Transverse colon (tissue), 4 donors: ENCODE results near the gene NFKB1.

ENCODE experiments used
- CTCF ChIP-seq, 5 experiments: fragments of 200-600 bp in 3 of 5; fragments of 450-650 bp in 2 of 5; sonication (generic) in 3 of 5; IDR thresholded peaks; 1 replicate in 2 of 5; 2 replicates in 3 of 5; pipeline ENCODE4 v1.5.1; 2016 to 2017; ENCODE audit warnings: antibody characterized with exemption in 5 of 5, inconsistent platforms in 3 of 5, mild to moderate bottlenecking in 2 of 5, moderate library complexity in 1 of 5
- POLR2AphosphoS5 ChIP-seq, 3 donors: sonication (generic); formaldehyde crosslinking; IDR thresholded peaks; one replicate each; pipeline ENCODE4 v1.6.1; 2016; ENCODE audit warnings: antibody characterized with exemption in 3 of 3

DNA sequence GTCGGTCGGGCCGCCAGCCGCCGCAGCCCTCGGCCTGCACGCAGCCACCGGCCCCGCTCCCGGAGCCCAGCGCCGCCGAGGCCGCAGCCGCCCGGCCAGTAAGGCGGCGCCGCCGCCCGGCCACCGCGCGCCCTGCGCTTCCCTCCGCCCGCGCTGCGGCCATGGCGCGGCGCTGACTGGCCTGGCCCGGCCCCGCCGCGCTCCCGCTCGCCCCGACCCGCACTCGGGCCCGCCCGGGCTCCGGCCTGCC lies 213 bp downstream of the NFKB1 start:
- TF ChIP-seq POLR2AphosphoS5 (IDR thresholded peaks at IDR 0.05) (no peak), CTCF (IDR thresholded peaks at IDR 0.05) (no peak)
